ENCODE results near the gene LKAAEAR1. TPM values are rescaled to one million over a fixed set of nuclear protein-coding genes. Genes with fewer than 3 reads are reported as not detected.

Gene LKAAEAR1
- polyA plus RNA-seq, 1 experiment: not detected

GRCh38 chr20:64108731-64109681 is 24.8 kb upstream of the LKAAEAR1 start:
- H3K9me3 ChIP-seq (ENCODE audit: control insufficient read depth, insufficient read depth, low read length): peaks cover 4% of the 10 kb centered on the region; the same call in 1 of the 2 replicates
- H3K4me3 ChIP-seq (ENCODE audit: low read depth, low read length): no peak overlapping the region
- DNase-seq (ENCODE audit: low read depth, low spot score): no peak
- no peak overlapping the region for H3K27ac ChIP-seq (ENCODE audit: low read depth, low read length)
- ChIA-PET CTCF (interaction anchor here (2.0 kb wide), 1 partner anchor 12 kb away, joined by 8 read pairs; no protein-coding TSS in a partner anchor), POLR2A (no interaction called here)
- peaks cover 24% of the 10 kb centered on the region for H3K27me3 ChIP-seq (ENCODE audit: control insufficient read depth, insufficient read depth, low read length)
- no peak for TF ChIP-seq CTCF (IDR thresholded peaks at IDR 0.05; ENCODE audit: low read depth, low read length)

- H3K4me3 ChIP-seq (ENCODE audit: low read depth, low read length): no peak overlapping the region
- peaks cover 34% of the 10 kb centered on the region for H3K27me3 ChIP-seq (ENCODE audit: control insufficient read depth, insufficient read depth, low read length)
- H3K9me3 ChIP-seq (ENCODE audit: control insufficient read depth, insufficient read depth, low read length): peaks cover 4% of the 10 kb centered on the region; the same call in 1 of the 2 replicates
- TF ChIP-seq CTCF (IDR thresholded peaks at IDR 0.05; ENCODE audit: low read depth, low read length): no peak
- no peak for DNase-seq (ENCODE audit: low read depth, low spot score)
- ChIA-PET CTCF (no interaction called here), POLR2A (no interaction called here)
- H3K27ac ChIP-seq (ENCODE audit: low read depth, low read length): no peak overlapping the region
These were observed 23.7 kb upstream of the LKAAEAR1 start for GRCh38 chr20:64107736-64108457.

GRCh38 chr20:64106981-64107735 is 23.0 kb upstream of the LKAAEAR1 start, which contains the start of gene NPBWR2:
Gene NPBWR2, minus strand, starts transcription at chr20:64107565. Its CDS starts 734 bp downstream, at chr20:64106831.
- Histone ChIP-seq H3K9me3 (ENCODE audit: control insufficient read depth, insufficient read depth, low read length) (peaks cover 4% of the 10 kb centered on the region; the same call in 1 of the 2 replicates), H3K4me3 (ENCODE audit: low read depth, low read length) (no peak within 1 kb of the TSS), H3K27ac (ENCODE audit: low read depth, low read length) (no peak within 1 kb of the TSS), H3K27me3 (ENCODE audit: control insufficient read depth, insufficient read depth, low read length) (peaks cover 36% of the 10 kb centered on the region)
- POLR2A ChIA-PET: no interaction called here
- no peak for DNase-seq (ENCODE audit: low read depth, low spot score)
- TF ChIP-seq CTCF (IDR thresholded peaks at IDR 0.05; ENCODE audit: low read depth, low read length): no peak
- CTCF ChIA-PET: no interaction called here

- POLR2A ChIA-PET: interaction anchor here (0.6 kb wide), 1 partner anchor 1652 kb away, joined by 3 read pairs; no protein-coding TSS in a partner anchor
- no peak overlapping the region for H3K4me3 ChIP-seq (ENCODE audit: low read depth, low read length)
- CTCF ChIA-PET: no interaction called here
- peaks cover 40% of the 10 kb centered on the region for H3K27me3 ChIP-seq (ENCODE audit: control insufficient read depth, insufficient read depth, low read length)
- no peak for DNase-seq (ENCODE audit: low read depth, low spot score)
- TF ChIP-seq CTCF (IDR thresholded peaks at IDR 0.05; ENCODE audit: low read depth, low read length): no peak
- H3K9me3 ChIP-seq (ENCODE audit: control insufficient read depth, insufficient read depth, low read length): peaks cover 4% of the 10 kb centered on the region; the same call in 1 of the 2 replicates
- H3K27ac ChIP-seq (ENCODE audit: low read depth, low read length): no peak overlapping the region
These were observed 22.3 kb upstream of the LKAAEAR1 start for GRCh38 chr20:64106435-64106961.
